GM20431 (cell line): Measurements from ENCODE around the gene NCS1.

Source experiments
- in situ Hi-C: fragments of 300-500 bp; cut with MseI, MboI; formaldehyde crosslinking; loops from one replicate; pipeline ENCODE4 v1.15.0; 2020; ENCODE audit warnings: low sequenced_read_pairs; ENCODE audit not compliant: unreplicated experiment

NCS1 gene

DNA sequence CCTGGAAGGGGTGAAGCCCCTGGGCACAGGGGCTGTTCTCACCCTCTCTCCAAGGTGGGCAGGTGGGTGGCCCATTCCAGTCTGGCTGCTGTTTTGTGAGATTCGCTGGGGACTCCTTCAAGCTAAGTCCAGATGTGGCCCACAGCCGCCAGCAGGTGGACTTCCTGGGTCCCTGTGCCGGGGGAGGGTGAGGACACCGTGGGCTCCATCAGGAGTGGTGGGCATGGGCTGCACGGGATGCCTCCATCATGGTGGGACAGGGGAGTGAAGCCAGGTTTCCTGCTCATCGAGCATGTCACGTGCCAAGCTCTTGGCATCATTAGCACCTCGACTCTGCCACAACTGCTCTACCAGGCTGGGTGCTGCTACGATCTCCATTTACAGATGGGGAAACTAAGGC, 1.8 kb downstream of the NCS1 start:
- in situ Hi-C loops = no loop called here

DNA sequence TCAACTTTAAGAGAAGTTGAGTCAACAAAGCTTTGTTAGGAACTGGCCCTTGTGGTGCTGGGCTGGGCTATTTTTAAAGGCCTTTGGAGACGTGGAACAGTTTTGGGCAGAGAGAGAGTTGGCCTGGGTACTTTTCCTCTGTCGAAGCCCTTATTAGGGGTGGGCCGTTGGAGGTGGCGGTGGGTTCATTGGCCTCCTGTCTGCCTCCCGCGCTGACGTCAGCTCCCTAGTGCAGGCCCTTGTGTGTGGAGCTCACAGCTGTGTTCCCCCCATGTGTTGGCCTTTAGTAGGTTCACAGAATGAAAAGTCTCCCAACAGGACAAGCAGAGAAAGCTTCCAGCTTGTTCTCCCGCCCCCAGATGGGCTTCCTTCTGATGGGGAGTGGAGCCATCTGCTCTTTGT, 2.7 kb downstream of the NCS1 start:
- in situ Hi-C loops = no loop called here

DNA sequence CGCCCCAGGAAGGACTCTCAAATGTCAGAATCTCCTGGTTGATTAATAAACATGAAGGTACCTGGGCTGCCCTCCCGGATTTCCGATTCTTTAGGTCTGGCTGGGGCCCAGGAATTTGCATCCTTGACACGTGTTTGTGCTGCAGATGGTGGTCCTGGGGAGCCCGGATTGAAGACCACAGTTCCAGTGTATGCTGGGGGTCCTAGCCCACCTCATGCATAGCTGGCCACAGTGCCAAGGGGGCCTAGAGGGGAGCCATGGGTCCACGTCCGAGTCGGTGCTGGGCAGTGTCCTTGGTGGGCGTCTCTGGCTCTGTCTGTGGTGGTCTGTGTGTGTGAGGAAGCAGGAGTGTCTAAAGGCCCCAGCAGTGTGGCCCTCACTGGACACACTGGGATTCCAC, 3.2 kb downstream of the NCS1 start:
- in situ Hi-C loops = no loop called here

DNA sequence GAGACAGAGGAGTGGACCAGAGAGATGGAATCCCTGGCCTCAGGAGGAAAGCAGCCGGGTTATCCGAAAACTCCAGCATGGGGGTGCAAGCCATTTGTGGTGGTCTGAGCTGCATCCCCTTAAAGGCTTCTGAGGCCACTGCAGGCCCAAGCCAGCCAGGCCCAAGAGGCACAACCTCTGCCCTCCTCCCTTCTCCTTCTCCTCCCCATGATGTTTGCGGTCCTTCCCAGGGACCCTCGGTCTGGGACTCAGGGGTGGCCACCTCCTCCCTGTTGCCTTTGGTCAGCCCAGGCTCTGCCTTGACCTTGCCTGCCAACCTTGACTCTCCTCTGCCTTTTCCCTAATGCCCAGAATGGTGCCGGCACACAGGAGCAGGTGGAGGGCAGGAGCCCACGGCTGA, 4.6 kb downstream of the NCS1 start:
- in situ Hi-C loops = no loop called here

DNA sequence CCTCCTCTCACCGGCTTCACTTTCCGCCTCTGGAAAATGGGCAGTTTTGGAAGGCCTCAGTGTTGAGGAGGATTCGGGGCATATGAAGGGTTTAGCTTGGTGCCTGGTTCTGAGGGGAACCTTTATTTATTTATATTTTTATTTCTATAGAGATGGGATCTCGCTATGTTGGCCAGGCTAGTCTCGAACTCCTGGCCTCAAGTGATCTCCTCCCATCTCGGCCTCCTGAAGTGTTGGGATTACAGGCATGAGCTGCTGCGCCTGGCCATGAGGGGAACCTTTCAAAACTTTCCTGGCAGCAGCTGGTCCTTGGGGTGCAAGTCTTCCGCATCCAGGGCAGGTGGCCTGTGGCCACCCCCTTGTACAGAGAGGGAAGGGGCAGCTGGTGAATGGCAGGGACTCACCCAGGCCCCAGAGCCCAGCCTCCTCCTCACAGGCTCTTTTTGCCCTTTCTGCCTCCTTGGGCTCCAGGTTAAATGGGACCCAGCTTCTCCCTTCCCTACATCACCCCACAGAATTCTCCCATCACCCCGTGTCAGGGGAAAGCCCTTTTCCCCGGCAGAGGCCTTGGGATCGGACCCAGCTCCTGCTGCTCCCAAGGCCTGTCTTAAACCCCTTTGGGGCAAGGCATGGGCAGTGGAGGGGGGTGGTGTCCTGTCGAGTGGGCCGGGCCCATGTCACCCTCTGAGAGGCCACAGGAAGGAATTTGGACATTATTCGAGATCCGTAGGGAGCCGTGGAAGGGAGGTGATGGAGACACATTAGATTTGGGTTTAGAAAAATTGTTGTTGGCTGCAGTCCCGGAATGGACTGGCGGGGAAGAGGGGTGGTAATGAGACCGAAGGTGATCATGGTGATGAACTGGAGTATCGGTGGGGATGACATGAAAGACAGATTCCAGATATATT, 5.9 kb downstream of the NCS1 start:
- in situ Hi-C loops = no loop called here

DNA sequence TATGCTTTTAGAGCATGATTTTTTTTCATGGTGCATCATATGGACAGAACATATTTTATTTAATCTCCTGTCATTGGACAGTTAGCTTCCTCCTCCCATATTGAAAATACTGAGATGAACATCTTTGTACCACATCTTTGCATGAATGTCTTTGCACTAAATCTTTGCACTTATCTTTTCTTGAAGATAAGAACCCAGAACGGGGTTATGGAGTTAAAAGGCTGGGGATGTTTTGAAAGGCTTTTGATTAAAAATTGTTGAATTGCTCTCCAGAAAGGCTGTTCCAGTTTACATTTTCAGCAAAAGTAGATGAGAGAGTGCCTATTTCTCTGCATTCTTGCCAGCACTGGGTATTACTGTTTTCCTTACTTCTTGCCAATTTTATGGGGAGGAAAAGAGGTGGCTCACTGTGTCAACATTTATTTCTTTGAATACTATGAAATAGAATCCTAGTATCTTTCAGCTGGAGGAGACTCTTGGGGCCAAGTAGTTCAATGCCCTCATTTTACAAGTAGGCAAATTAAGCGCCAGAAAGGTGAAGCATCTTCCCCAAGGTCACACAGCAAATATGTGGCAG, 7.2 kb downstream of the NCS1 start:
- in situ Hi-C loops = no loop called here

- in situ Hi-C loops = no loop called here
Observed at GRCh38 chr9:130180516-130180915, 8.3 kb downstream of the NCS1 start.

- in situ Hi-C loops = no loop called here
Observed at GRCh38 chr9:130181678-130182380, 9.6 kb downstream of the NCS1 start.

- in situ Hi-C loops = no loop called here
Observed at GRCh38 chr9:130182381-130182909, 10.2 kb downstream of the NCS1 start.

DNA sequence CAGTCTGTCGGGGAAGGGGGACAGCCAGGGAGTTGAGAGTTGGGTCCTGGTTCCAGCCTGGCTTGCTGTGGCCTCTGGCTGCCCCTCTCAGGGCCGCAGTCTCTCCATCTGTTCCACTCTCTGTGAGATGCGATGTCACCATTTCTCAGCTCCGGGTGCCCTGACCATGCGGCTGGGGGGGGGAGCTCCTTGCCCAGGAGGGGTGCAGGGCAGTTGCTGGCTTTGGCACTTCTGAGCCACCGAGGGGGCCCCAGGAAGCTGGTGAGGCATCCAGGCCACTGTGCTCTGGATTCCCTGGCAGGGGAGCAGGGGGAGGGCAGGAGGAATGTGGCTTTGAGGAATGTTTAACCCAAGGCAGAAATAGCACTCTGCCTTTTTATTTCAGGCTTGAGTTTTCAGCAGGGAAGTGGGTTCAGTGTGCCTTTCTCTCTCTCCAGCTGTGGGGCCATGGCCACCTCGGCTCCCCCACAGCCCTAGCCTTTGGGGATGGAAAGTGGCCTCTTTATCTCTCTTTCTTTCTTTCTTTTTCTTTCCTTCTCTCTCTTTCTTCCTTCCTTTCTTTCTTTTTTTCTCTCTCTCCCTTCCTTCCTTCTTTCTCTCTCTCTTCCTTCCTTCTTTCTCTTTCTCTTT, 11.0 kb downstream of the NCS1 start:
- in situ Hi-C loops = no loop called here

GRCh38 chr9:130185017-130185416, 12.8 kb downstream of the NCS1 start:
- in situ Hi-C loops = no loop called here

DNA sequence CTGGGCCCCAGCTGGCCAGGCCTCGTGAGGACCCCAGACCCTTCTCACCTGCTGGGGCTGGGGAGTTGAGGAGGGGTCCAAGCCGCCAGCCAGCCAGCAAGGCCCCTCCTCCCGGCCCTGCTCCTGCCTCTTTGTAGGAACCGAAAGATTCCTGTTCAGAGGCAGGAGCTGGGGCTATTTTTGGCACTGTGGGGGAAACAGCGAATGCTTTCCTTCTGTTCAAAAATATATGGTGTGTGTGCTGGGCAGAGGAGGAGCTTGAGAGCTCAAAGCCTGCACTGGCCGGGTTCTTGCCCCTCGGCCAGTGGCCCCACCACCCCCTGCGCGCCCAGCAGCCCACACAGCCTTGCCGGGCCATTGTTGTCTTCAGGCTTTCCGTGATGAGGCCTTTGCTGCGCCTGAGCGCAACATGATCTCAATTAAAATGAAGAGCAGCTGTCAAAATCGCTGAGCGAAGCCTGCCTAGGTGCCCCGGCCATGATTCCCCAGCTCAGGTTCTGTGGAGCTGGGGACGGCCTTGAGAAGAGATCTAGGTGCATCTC, 13.4 kb downstream of the NCS1 start:
- in situ Hi-C loops = no loop called here

- in situ Hi-C loops = no loop called here
Observed at GRCh38 chr9:130186051-130186450, 13.8 kb downstream of the NCS1 start.

DNA sequence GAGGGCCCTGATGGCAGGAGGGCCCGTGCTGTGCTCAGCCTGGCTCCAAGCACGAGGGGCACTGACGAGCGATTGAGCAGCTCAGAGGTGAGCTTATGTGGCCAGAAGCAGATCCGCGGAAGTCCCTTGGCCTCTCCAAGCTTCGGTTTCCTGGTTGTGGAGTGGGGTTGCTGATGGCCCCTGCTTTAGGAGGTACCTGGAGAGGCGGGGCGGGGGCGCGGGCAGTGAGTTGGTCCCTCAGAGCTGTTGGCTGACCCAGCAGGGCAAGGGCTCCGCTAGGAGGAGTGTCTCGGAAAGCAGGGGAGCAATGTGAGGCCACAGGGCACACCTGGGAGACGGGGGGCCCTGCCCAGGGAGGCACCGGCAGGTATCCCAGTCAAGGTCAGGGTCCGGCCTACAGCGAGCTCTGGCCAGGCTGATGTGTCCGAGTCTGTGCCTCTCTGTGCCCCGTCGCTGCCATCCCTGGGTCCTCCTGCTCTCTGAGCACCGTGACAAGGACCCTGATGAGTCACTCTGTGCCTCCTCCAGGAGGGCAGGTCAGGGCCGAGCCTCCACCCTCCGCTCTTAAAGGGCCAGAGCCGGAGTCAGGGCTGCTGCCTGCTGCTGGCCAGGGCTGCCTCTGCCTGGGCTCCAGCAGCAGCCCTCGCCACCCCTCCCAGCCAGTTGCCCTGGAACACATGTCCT, 14.8 kb downstream of the NCS1 start:
- in situ Hi-C loops = no loop called here

- in situ Hi-C loops = no loop called here
Observed at GRCh38 chr9:130187523-130187846, 15.3 kb downstream of the NCS1 start.

GRCh38 chr9:130188860-130189481, 16.8 kb downstream of the NCS1 start:
- in situ Hi-C loops = no loop called here

DNA sequence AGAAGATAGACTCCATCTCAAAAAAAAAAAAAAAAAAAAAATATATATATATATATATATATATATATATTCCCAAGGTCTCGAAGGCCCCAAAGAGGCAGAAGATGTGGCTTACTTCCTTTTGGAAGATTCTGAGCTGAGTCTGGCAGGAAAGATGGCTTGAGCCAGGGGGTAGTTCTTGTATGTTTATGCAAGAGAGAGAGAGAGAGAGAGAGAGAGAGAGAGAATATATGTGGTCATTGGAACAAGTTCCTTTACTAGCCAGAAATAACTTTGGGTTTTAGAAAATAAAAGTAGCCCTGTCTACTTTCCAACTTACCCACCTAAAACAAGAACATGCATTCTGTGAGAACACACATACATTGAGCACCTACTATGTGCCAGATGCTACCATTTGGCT, 17.6 kb downstream of the NCS1 start:
- in situ Hi-C loops = no loop called here

- in situ Hi-C loops = no loop called here
Observed at GRCh38 chr9:130191068-130191748, 19.0 kb downstream of the NCS1 start.

DNA sequence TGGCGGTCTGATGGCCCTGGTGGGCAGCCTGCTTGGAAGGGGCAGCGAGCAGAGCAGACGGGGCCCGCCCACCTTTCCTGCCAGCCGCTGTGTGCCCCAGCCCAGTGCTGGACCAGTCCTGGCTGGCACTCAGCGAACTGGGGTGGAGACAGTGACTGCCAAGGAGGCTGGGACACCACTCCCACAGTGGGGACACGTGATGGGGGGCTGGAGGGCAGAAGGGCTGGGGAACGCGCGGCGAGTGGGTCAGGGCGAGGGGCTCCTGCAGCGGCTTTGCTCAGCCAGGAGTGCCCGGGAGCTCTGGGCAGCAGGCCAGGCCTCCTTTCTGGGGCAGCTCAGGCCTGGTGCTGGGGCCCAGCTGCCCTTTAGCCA, 19.5 kb downstream of the NCS1 start:
- in situ Hi-C loops = no loop called here
